ENCODE results near the gene GRAMD4. TPM values are rescaled to one million over a fixed set of nuclear protein-coding genes. Genes with fewer than 3 reads are reported as not detected.

GRAMD4 gene
- total RNA-seq, 1 donor from 2014 or later = 36.8 TPM

- TF ChIP-seq CTCF (conservative IDR thresholded peaks at IDR 0.05; ENCODE audit: low read depth, low read length) = no peak
- no peak for DNase-seq (ENCODE audit: low read depth)
- no peak overlapping the region for H3K4me3 ChIP-seq (ENCODE audit: low read depth, low read length)
Measured at GRCh38 chr22:46701262-46701661, 81.1 kb downstream of the GRAMD4 start.

- no peak overlapping the region for H3K4me3 ChIP-seq (ENCODE audit: low read depth, low read length)
- no peak for DNase-seq (ENCODE audit: low read depth)
- no peak for TF ChIP-seq CTCF (conservative IDR thresholded peaks at IDR 0.05; ENCODE audit: low read depth, low read length)
Measured at GRCh38 chr22:46703171-46703995, 83.2 kb downstream of the GRAMD4 start.

GRCh38 chr22:46703996-46704370, 83.8 kb downstream of the GRAMD4 start:
- H3K4me3 ChIP-seq (ENCODE audit: low read depth, low read length) = no peak overlapping the region
- no peak for DNase-seq (ENCODE audit: low read depth)
- TF ChIP-seq CTCF (conservative IDR thresholded peaks at IDR 0.05; ENCODE audit: low read depth, low read length) = no peak

GRCh38 chr22:46706060-46706459, 85.9 kb downstream of the GRAMD4 start:
- no peak for DNase-seq (ENCODE audit: low read depth)
- no peak for TF ChIP-seq CTCF (conservative IDR thresholded peaks at IDR 0.05; ENCODE audit: low read depth, low read length)
- no peak overlapping the region for H3K4me3 ChIP-seq (ENCODE audit: low read depth, low read length)

GRCh38 chr22:46707305-46707704, 87.1 kb downstream of the GRAMD4 start:
- DNase-seq (ENCODE audit: low read depth) = no peak
- TF ChIP-seq CTCF (conservative IDR thresholded peaks at IDR 0.05; ENCODE audit: low read depth, low read length) = no peak
- H3K4me3 ChIP-seq (ENCODE audit: low read depth, low read length) = no peak overlapping the region

- no peak overlapping the region for H3K4me3 ChIP-seq (ENCODE audit: low read depth, low read length)
- no peak for DNase-seq (ENCODE audit: low read depth)
- TF ChIP-seq CTCF (conservative IDR thresholded peaks at IDR 0.05; ENCODE audit: low read depth, low read length) = no peak
Measured at GRCh38 chr22:46707827-46708570, 87.8 kb downstream of the GRAMD4 start.
